H9 (cell line): ENCODE data around the gene PTAR1. TPM values are rescaled to one million over a fixed set of nuclear protein-coding genes. Genes with fewer than 3 reads are reported as not detected.

Experiments
- DNase-seq: peaks from one replicate; pipeline ENCODE4 v3.0.0-alpha.2; 2017
- H2AFZ ChIP-seq: one replicate; pipeline ENCODE4 v1.6.1; 2013; ENCODE audit warnings: mild to moderate bottlenecking, low read length, control low read depth, moderate library complexity
- H2AK5ac ChIP-seq: 2 replicates; pipeline ENCODE4 v1.6.1; 2013; ENCODE audit warnings: low read length, control low read depth, mixed read lengths; ENCODE audit not compliant: insufficient read length
- H2BK120ac ChIP-seq: one replicate; pipeline ENCODE4 v1.6.1; 2013; ENCODE audit warnings: low read depth, mild to moderate bottlenecking, low read length, control low read depth, inconsistent platforms; ENCODE audit not compliant: poor library complexity, severe bottlenecking
- H2BK12ac ChIP-seq: 2 replicates; pipeline ENCODE4 v1.6.1; 2013; ENCODE audit warnings: low read length, control low read depth, mixed read lengths, low read depth; ENCODE audit not compliant: insufficient read length
- H2BK15ac ChIP-seq: 2 replicates; pipeline ENCODE4 v1.6.1; 2013; ENCODE audit warnings: low read depth, low read length, control low read depth
- H2BK20ac ChIP-seq: one replicate; pipeline ENCODE4 v1.6.1; 2013; ENCODE audit warnings: low read depth, mild to moderate bottlenecking, low read length, control low read depth, inconsistent platforms; ENCODE audit not compliant: poor library complexity, severe bottlenecking
- H2BK5ac ChIP-seq: 2 replicates; pipeline ENCODE4 v1.6.1; 2013; ENCODE audit warnings: low read length, control low read depth, mixed read lengths; ENCODE audit not compliant: insufficient read length
- H3K14ac ChIP-seq: 2 replicates; pipeline ENCODE4 v1.6.1; 2013; ENCODE audit warnings: low read length, control low read depth; ENCODE audit not compliant: insufficient read depth
- H3K18ac ChIP-seq: 2 replicates; pipeline ENCODE4 v1.6.1; 2013; ENCODE audit warnings: low read depth, mild to moderate bottlenecking, mixed read lengths, low read length, control low read depth; ENCODE audit not compliant: insufficient read length
- H3K23ac ChIP-seq: 2 replicates; pipeline ENCODE4 v1.6.1; 2013; ENCODE audit warnings: low read length, control low read depth, mixed read lengths, low read depth; ENCODE audit not compliant: insufficient read length
- H3K23me2 ChIP-seq: 2 replicates; pipeline ENCODE4 v1.6.1; 2013; ENCODE audit warnings: low read depth, mild to moderate bottlenecking, mixed read lengths, low read length, control low read depth; ENCODE audit not compliant: insufficient read length, poor library complexity, severe bottlenecking
- H3K27ac ChIP-seq: 2 replicates; pipeline ENCODE4 v1.5.1; 2013; ENCODE audit warnings: low read length, control low read depth, mixed read lengths, low read depth; ENCODE audit not compliant: insufficient read length
- H3K27me3 ChIP-seq: 2 replicates; pipeline ENCODE4 v1.6.1; 2013; ENCODE audit warnings: low read length, control low read depth, inconsistent platforms; ENCODE audit not compliant: insufficient read depth
- H3K4ac ChIP-seq: 2 replicates; pipeline ENCODE4 v1.6.1; 2013; ENCODE audit warnings: low read depth, mild to moderate bottlenecking, control low read depth, inconsistent platforms, low read length, moderate library complexity
- H3K4me1 ChIP-seq: 2 replicates; pipeline ENCODE4 v1.6.1; 2013; ENCODE audit warnings: low read length, control low read depth, inconsistent platforms; ENCODE audit not compliant: insufficient read depth
- H3K4me2 ChIP-seq: 2 replicates; pipeline ENCODE4 v1.6.1; 2013; ENCODE audit warnings: low read length, control low read depth, mixed read lengths; ENCODE audit not compliant: insufficient read length, insufficient read depth
- H3K56ac ChIP-seq: 2 replicates; pipeline ENCODE4 v1.6.1; 2013; ENCODE audit warnings: low read depth, mild to moderate bottlenecking, mixed read lengths, low read length, control low read depth; ENCODE audit not compliant: insufficient read length
- H3K79me1 ChIP-seq: 2 replicates; pipeline ENCODE4 v1.6.1; 2013; ENCODE audit warnings: low read depth, mild to moderate bottlenecking, moderate library complexity, low read length, control low read depth, inconsistent platforms; ENCODE audit not compliant: insufficient read depth, poor library complexity, severe bottlenecking
- H3K79me2 ChIP-seq: 2 replicates; pipeline ENCODE4 v1.6.1; 2013; ENCODE audit warnings: low read length, control low read depth, inconsistent platforms; ENCODE audit not compliant: insufficient read depth
- H3K9ac ChIP-seq: 2 replicates; pipeline ENCODE4 v1.6.1; 2013; ENCODE audit warnings: low read length, control low read depth, mixed read lengths; ENCODE audit not compliant: insufficient read length; ENCODE audit errors: extremely low read depth
- H3K9me3 ChIP-seq: one replicate; pipeline ENCODE4 v1.6.1; 2013; ENCODE audit warnings: low read depth, low read length, inconsistent platforms; ENCODE audit not compliant: control insufficient read depth
- H3T11ph ChIP-seq: one replicate; pipeline ENCODE4 v1.6.1; 2013; ENCODE audit warnings: mild to moderate bottlenecking, low read length, control low read depth, inconsistent platforms
- H4K20me1 ChIP-seq: one replicate; pipeline ENCODE4 v1.6.1; 2013; ENCODE audit not compliant: control insufficient read depth, insufficient read length, insufficient read depth
- H4K5ac ChIP-seq: 2 replicates; pipeline ENCODE4 v1.6.1; 2013; ENCODE audit warnings: low read depth, mild to moderate bottlenecking, mixed read lengths, low read length, control low read depth; ENCODE audit not compliant: insufficient read length
- H4K8ac ChIP-seq: replicated peaks from 2 replicates; pipeline ENCODE4 v1.6.1; 2013; ENCODE audit warnings: low read length, control low read depth, mixed read lengths, low read depth; ENCODE audit not compliant: insufficient read length
- H4K91ac ChIP-seq: 2 replicates; pipeline ENCODE4 v1.6.1; 2013; ENCODE audit warnings: low read depth, mild to moderate bottlenecking, moderate library complexity, mixed read lengths, low read length, control low read depth; ENCODE audit not compliant: insufficient read length
- H3K27ac Mint-ChIP-seq, 3 experiments: 2 replicates in 2 of 3; 3 replicates in 1 of 3; pipeline ENCODE4 v1.8.0; 2020 to 2021; ENCODE audit warnings: mixed read lengths in 3 of 3, mild to moderate bottlenecking in 1 of 3, moderate library complexity in 1 of 3
- H3K27me3 Mint-ChIP-seq: 2 replicates; pipeline ENCODE4 v1.8.0; 2021; ENCODE audit warnings: low read depth, mild to moderate bottlenecking, moderate library complexity, mixed read lengths
- H3K36me3 Mint-ChIP-seq, 3 experiments: 2 replicates in 2 of 3; 3 replicates in 1 of 3; pipeline ENCODE4 v1.8.0; 2020 to 2021; ENCODE audit warnings: low read depth in 3 of 3, mixed read lengths in 3 of 3; ENCODE audit not compliant: insufficient read depth in 1 of 3
- H3K4me1 Mint-ChIP-seq, 2 experiments: 2 replicates each; pipeline ENCODE4 v1.8.0; 2020; ENCODE audit warnings: mixed read lengths in 2 of 2
- H3K4me3 Mint-ChIP-seq, 2 experiments: 2 replicates in 1 of 2; 3 replicates in 1 of 2; pipeline ENCODE4 v1.8.0; 2020 to 2021; ENCODE audit warnings: mild to moderate bottlenecking in 2 of 2, mixed read lengths in 2 of 2, moderate library complexity in 1 of 2
- H3K9me3 Mint-ChIP-seq, 2 experiments: 2 replicates in 1 of 2; 3 replicates in 1 of 2; pipeline ENCODE4 v1.8.0; 2020; ENCODE audit warnings: mild to moderate bottlenecking in 2 of 2, mixed read lengths in 2 of 2, moderate library complexity in 1 of 2
- WGBS: extraction: QIAGEN DNeasy Blood & Tissue Kit; methylation state at CpG from one replicate; pipeline ENCODE4 v1.1.7; 2013; ENCODE audit warnings: missing lambda C conversion rate, low lambda C conversion rate, mixed read lengths; ENCODE audit not compliant: insufficient read length; ENCODE audit errors: extremely low coverage; 5-methylcytosine and 5-hydroxymethylcytosine counted together
- total RNA-seq: library from RNA; stranded (reverse); gene quantifications from 2 replicates; pipeline ENCODE4 v1.2.1, GENCODE V29; 2021
- TF ChIP-seq, protein P1 (sequence below): fragments of 200-600 bp; sonication (generic); conservative IDR thresholded peaks from 3 replicates; pipeline ENCODE4 v1.8.0; 2021; ENCODE audit warnings: antibody characterized with exemption, mild to moderate bottlenecking

PTAR1 gene
- total RNA-seq, 1 experiment from 2014 or later = 117 TPM

DNA sequence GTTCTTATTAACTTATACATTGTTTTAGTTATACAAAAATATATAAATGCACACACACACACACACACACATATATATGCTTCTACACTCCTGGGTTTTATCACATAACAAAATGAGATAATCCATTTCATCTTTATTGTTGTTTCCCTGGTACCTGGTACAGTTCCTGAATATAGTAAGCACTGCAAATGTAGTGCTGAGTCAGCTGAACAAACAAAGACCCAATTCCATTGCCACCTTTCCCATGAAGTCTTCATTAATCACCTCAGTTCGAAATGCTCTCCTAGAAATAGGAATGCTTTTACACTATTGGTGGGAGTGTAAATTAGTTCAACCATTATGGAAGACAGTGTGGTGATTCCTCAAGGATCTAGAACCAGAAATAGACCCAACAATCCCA is 13.4 kb upstream of the PTAR1 start:
- no peaks in the 10 kb centered on the region for H4K20me1 ChIP-seq
- H3K4me3 Mint-ChIP-seq = no peak overlapping the region

More for the DNA sequence above, 13.4 kb upstream of the PTAR1 start:
- Histone ChIP-seq H3K79me2 (no peaks in the 10 kb centered on the region), H4K5ac (no peak overlapping the region), H2AFZ (no peak overlapping the region), H3K4ac (no peak overlapping the region), H4K91ac (no peak overlapping the region), H3K4me1 (no peaks in the 10 kb centered on the region), H3K27me3 (no peaks in the 10 kb centered on the region), H2BK5ac (no peak overlapping the region), H3K9me3 (no peaks in the 10 kb centered on the region), H3K9ac (no peak overlapping the region), H3K56ac (no peak overlapping the region), H3K18ac (no peak overlapping the region), H2BK15ac (no peak overlapping the region), H3K4me2 (no peak overlapping the region), H2BK120ac (no peak overlapping the region), H3K14ac (no peak overlapping the region), H2BK20ac (no peak overlapping the region), H3K27ac (no peak overlapping the region), H3K23me2 (no peaks in the 10 kb centered on the region), H3K79me1 (no peaks in the 10 kb centered on the region), H2BK12ac (no peak overlapping the region), H2AK5ac (no peak overlapping the region), H3K23ac (no peak overlapping the region), H4K8ac (no peak overlapping the region), H3T11ph (no peak overlapping the region)
- TF ChIP-seq, protein P1, sequence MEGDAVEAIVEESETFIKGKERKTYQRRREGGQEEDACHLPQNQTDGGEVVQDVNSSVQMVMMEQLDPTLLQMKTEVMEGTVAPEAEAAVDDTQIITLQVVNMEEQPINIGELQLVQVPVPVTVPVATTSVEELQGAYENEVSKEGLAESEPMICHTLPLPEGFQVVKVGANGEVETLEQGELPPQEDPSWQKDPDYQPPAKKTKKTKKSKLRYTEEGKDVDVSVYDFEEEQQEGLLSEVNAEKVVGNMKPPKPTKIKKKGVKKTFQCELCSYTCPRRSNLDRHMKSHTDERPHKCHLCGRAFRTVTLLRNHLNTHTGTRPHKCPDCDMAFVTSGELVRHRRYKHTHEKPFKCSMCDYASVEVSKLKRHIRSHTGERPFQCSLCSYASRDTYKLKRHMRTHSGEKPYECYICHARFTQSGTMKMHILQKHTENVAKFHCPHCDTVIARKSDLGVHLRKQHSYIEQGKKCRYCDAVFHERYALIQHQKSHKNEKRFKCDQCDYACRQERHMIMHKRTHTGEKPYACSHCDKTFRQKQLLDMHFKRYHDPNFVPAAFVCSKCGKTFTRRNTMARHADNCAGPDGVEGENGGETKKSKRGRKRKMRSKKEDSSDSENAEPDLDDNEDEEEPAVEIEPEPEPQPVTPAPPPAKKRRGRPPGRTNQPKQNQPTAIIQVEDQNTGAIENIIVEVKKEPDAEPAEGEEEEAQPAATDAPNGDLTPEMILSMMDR = no peak
- H3K27me3 Mint-ChIP-seq = no peaks in the 10 kb centered on the region
- no peak for DNase-seq
- H3K4me1 Mint-ChIP-seq = no peaks in the 10 kb centered on the region; a peak in 1 of 4 replicates
- WGBS = no CpG with 5 or more reads among the region's 1 CpG
- peaks cover 0 to 14% (median 2%) of the 10 kb centered on the region in 3 experiments; a peak in 4 of 7 replicates for H3K36me3 Mint-ChIP-seq
- no peak overlapping the region; a peak in 1 of 7 replicates for H3K27ac Mint-ChIP-seq
- H3K9me3 Mint-ChIP-seq = peaks cover 3 to 8% of the 10 kb centered on the region in 2 experiments; a peak in 3 of 5 replicates
